ENCODE measurements around the gene CRK.
"Not testable (repeated sequence)": the region's sequence is repeated elsewhere in the genome, so short reads cannot be mapped to it uniquely, and the experiment has no call there.

The CRK gene

DNA sequence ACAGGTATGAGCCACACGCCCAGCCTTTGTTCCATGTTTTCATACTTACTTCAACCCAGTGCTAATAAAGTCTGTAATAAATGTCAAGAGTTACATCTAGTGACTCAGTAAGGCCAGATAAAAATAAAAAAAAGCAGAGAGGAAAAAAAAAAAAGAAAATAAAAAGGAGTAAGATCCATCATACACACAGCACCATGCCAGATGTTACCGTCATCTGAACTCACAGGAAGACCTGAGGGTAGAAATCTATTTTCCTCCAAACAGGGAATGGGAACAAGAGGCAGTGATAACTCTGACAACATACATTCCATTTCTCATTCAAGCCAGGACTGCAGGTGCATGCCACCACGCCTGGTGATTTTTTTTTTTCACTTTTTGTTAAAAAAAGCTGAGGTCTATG lies 20.7 kb downstream of the CRK start:
- DNase-seq (ENCODE audit: insufficient read length, low spot score) = no peak
- no peak for FAIRE-seq

- FAIRE-seq (no peak), DNase-seq (ENCODE audit: insufficient read length, low spot score) (no peak)
Measured at GRCh38 chr17:1434150-1434549, 21.9 kb downstream of the CRK start.

GRCh38 chr17:1431631-1432104 lies 24.4 kb downstream of the CRK start:
- FAIRE-seq (no peak), DNase-seq (ENCODE audit: insufficient read length, low spot score) (no peak)

DNA sequence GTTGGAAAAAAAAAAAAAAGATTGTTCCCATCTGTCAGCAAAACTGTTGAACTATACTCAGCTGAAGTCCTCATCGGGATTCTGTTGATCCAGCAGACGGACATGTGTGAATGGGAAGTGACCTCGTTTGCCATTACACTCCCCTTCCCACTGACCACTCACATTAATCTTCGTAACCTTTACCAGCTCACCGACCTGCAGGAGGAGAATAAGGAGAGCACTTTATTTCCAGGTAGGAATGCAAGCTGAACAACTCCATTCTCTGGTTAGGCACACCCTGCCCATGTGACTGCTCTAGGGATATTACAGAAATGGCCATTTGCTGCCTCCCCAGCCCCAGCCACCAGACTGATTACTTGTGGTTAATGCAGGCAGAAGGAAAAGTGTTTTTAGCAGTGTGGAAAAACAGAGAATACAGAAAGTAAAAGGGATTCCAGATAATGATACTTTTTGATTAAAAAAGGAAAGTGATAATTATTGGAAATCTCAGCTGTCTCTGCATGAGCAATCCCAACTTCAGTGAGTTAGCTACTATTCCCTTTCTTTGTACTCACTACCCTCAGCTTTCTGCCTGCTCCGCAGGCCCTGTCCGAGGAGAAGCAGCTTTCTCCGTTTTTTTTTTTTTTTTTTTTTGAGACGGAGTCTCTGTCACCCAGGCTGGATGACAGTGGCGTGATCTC lies 32.4 kb downstream of the CRK start:
- no peak for FAIRE-seq

GRCh38 chr17:1422885-1423284 lies 33.1 kb downstream of the CRK start:
- no peak for FAIRE-seq
- no peak for DNase-seq (ENCODE audit: insufficient read length, low spot score)

More for the DNA sequence above, 32.4 kb downstream of the CRK start:
- no peak for DNase-seq (ENCODE audit: insufficient read length, low spot score)

DNA sequence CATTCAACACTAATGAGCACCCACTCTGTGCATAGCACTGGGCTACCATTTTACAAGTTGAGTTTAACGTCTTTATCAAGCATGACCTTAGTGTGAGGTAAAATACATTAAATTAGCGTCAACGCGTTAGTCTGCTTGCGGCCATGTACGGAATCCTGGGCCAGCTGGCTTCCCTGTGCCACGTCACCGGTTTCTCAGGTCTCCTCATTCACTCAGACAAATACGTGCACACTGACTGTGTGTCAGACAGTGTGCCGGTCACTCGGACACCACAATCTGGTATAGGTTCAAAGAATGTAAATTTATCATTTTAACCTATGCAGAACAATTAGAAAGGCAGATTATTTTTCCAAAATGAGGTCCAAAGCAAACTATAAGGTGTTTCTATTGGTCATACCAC lies 34.6 kb downstream of the CRK start:
- DNase-seq (ENCODE audit: insufficient read length, low spot score) (no peak), FAIRE-seq (no peak)

- FAIRE-seq = peak; percentile 65
- no peak for DNase-seq (ENCODE audit: insufficient read length, low spot score)
Measured at GRCh38 chr17:1420981-1421380, 35.1 kb downstream of the CRK start.

GRCh38 chr17:1420163-1420562 lies 35.9 kb downstream of the CRK start:
- DNase-seq (ENCODE audit: insufficient read length, low spot score) (no peak), FAIRE-seq (no peak)

DNA sequence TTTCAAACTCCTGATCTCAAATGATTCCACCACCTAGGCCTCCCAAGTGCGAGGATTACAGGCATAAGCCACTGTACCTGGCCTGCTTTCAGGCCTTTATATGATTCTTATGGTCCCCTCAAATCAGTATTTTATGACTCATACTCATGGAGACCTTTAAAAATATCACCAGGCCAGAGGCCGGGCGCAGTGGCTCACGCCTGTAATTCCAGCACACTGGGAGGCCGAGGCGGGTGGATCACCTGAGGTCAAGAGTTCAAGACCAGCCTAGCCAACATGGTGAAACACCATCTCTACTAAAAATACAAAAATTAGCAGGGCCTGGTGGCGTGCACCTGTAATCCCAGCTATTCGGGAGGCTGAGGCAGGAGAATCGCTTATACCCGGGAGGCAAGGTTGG lies 37.6 kb downstream of the CRK start:
- not testable (repeated sequence) for DNase-seq (ENCODE audit: insufficient read length, low spot score); FAIRE-seq

DNA sequence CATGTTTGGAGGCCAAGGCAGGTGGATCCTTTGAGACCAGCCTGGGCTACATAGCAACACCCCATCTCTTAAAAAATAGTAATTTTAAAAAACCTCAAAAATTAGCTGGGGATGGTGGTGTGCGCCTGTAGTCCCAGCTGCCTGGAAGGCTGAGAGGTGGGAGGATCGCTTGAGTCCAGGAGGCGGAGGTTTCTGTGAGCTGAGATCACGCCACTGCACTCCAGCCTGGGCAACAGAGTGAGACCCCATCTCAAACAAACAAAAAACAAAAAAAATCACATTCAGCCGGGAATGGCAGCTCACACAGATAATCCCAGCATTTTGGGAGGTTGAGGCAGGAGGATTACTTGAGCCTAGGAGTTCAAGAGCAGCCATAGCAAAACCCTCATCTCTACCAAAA lies 39.6 kb downstream of the CRK start:
- no peak for FAIRE-seq

DNA sequence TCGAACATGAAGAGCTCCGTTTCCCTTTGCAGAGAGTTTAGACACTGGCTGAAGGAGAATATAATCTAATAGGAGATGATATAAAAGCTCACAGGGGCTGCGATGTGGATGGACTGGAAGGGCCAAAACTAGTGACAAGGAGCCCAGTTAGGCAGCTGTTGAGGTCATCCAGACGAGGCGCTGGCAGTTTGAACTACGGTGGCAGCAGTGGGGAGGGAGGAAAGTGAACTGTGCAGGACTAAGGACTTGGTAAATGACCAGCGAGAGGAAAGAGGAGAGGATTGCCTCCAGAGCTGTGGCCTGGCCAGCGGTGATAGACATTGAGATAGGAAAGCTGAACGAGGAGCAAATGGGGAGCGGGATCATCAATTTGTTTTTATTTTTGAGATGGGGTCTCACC lies 41.4 kb downstream of the CRK start:
- DNase-seq (ENCODE audit: insufficient read length, low spot score) (no peak), FAIRE-seq (no peak)

More for the DNA sequence above, 39.6 kb downstream of the CRK start:
- DNase-seq (ENCODE audit: insufficient read length, low spot score) = no peak

DNA sequence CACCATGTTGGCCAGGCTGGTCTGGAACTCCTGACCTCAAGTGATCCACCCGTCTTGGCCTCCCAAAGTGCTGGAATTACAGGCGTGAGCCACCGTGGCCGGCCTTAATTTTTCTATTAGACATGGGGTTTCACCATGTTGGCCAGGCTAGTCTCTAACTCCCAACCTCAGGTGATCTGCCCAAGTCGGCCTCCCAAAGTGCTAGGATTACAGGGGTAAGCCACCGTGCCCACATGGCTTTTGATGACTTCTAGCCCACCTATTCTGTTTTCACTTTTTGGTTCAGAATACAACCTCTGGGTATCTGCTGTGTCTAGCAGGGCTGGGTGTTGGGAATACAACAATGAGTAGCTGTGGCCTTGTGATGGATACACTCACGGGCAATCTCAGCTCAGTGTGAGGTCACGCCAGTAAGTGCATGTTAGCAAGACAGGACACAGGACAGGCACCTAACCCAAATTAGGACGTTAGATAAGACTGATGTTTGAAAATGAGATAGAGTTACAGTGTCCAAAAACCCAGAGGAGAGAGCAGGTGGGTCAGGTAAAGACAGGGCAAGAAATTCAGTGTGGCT lies 41.9 kb downstream of the CRK start:
- FAIRE-seq = no peak
- no peak for DNase-seq (ENCODE audit: insufficient read length, low spot score)

- DNase-seq (ENCODE audit: insufficient read length, low spot score) = no peak
- FAIRE-seq = no peak
Measured at GRCh38 chr17:1413281-1413791, 42.7 kb downstream of the CRK start.

- DNase-seq (ENCODE audit: insufficient read length, low spot score) (no peak), FAIRE-seq (no peak)
Measured at GRCh38 chr17:1412185-1413110, 43.6 kb downstream of the CRK start.

DNA sequence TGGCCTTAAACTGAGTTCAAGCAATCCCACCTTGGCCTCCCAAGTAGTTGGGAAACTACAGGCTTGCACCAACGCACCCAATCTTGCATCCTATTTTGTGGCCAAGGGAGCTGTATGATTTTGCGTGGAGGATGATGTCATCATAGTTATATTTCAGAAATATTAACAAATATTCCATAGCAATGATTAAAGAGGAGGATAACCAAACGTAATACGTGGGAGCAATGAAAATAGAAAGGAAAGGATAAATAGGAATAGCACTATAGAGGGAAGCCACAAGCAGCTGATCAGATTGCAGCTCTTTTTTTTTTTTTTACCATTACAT lies 53.8 kb downstream of the CRK start:
- no peak for DNase-seq (ENCODE audit: insufficient read length, low spot score)
- no peak for FAIRE-seq

DNA sequence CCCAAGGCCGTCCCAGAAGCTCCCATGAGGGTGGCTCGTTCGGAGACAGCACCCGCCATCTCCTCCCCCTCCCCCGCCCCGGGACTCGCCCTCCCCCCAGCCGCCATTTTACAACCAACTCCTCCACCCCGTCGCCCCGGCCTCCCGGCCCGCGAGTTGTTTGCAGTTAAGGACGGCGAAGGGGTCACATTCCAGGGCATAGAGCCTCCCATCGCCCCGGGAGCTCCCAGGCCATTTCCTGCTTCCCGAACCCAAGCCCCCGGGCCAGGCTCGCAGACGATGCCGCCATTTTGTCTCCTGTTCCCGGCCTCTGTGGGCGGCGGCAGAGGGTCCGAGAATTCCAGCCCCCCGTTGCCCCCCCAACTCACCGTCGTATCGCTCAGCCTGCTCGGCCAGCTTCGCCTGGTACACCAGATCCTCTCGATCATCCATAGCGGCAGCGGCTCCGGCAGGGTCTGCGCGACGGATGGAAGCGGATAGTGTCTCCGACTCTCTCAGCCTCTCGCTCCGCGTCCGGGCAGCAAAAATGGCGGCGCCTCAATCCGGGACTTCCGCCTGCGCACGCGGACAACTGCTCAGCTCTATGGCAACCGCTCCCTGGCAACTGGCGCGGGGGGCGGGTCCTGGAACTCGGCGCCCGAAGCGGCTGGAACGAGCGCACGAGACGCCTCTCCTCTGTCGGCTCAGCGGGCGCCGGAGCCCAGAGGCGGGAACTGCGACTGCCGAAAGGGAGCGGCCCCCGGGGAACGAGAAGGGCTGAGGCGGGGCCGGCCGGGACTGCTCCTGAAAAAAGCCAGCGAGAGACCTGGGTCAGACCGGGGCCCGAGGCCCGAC lies 56.1 kb downstream of the CRK start, which contains the start of gene YWHAE:
TSS of gene YWHAE (minus strand) at position 544 of the 834 bp plus-strand sequence. CDS start at position 432, 112 bp downstream.
- FAIRE-seq (peak; percentile 55), DNase-seq (ENCODE audit: insufficient read length, low spot score) (peak; percentile 97)

- DNase-seq (ENCODE audit: insufficient read length, low spot score) (no peak), FAIRE-seq (peak; percentile 21)
Measured at GRCh38 chr17:1398931-1399678, 56.9 kb downstream of the CRK start.

- DNase-seq (ENCODE audit: insufficient read length, low spot score) (no peak), FAIRE-seq (peak; percentile 49)
Measured at GRCh38 chr17:1398028-1398427, 58.0 kb downstream of the CRK start.

DNA sequence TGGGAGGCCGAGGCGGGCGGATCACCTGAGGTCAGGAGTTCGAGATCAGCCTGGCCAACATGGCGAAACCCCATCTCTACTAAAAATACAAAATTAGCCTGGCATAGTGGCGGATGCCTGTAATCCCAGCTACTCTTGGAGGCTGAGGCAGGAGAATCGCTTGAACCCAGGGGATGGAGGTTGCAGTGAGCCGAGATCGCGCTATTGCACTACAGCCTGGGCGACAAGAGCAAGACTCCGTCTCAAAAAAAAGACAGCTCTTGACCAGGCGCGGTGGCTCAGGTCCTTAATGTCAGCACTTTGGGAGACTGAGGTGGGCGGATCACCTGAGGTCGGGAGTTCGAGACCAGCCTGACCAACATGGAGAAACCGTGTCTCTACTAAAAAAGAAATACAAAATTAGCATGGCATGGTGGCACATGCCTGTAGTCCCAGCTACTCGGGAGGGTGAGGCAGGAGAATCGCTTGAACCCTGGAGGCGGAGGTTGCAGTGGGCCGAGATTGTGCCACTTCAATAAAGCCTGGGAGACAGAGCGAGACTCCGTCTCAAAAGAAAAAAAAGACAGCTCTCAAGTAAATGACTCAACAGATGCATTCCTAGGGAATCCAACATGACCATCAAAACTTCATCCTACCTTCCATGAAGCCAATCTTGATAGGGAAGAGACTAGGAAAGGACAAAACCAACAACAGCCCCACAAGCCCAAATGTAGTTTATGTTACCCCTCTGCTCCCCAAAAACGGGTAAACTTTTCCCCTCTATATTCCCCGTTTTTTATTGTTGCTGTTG lies 60.0 kb downstream of the CRK start:
- not testable (repeated sequence) for FAIRE-seq; DNase-seq (ENCODE audit: insufficient read length, low spot score)

Measured in GM19239 (cell line).